ENCODE results near the gene GXYLT2.

DNA sequence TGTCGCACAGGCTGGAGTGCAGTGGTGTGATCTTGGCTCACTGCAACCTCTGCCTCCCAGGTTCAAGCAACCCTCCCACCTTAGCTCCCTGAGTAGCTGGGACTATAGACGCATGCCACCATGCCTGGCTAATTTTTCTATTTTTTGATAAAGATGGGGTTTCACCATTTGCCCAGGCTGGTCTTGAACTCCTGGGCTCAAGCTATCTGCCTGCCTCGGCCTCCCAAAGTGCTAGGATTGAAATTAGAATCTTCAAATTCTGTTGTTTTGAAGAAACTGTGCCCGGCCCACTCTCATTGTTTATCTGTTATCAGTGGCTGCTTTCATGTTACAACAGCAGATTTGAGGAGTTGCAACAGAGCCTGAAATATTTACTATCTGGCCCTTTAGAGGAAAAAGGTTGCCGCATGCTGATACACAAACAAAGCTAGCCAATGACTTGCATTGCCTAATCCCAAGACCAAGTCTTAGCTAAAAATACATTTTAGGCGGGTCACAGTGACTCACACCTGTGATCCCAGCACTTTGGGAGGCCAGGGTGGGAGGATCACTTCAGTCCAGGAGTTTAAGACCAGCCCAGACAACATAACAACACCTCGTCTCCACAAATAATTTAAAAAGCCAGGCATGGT, 65.6 kb downstream of the GXYLT2 start:
- TF ChIP-seq ZNF274 (IDR thresholded peaks at IDR 0.05; ENCODE audit: low read depth, low read length) (no peak), SUZ12 (IDR thresholded peaks at IDR 0.05; ENCODE audit: extremely low read depth, insufficient read depth, insufficient read length) (no peak)
